Measurements from ENCODE around the gene TUB.

Gene TUB

GRCh38 chr11:8093931-8094575, 13.0 kb downstream of the TUB start:
- DNase-seq: no peak

DNA sequence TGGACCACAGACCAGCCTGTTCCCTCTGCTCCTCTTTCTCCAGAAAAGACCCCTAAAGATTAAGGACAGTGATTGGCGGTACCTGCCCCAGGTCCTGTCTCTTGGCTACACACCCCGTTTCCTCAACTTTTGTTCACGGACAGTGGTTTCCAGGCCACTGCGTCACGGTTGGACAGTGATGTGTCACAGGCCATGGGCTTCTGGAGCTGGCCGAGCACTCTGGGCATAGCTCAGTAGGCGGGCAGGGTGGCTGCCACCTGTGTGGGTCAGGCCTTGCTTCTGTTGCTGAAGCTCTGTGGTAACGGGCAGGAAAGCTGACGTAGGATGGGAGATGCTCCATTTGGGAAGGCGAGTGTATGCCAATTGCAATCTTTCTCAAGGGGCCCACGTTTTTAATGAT, 13.6 kb downstream of the TUB start:
- DNase-seq: no peak

DNA sequence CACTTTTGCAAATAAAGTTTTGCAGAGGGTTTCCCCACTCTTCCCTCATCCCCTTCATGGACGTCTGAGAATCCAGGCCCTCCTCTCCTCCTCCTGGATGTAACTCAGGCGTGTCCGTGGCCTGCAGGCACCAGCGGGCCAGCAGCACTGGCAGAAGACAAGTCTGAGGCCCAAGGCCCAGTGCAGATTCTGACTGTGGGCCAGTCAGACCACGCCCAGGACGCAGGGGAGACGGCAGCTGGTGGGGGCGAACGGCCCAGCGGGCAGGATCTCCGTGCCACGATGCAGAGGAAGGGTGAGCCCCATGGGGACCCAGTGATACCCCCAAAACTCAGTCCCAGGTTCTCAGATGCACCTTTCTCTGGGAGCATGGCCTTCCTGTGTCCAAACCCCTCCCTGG, 14.4 kb downstream of the TUB start:
- no peak for DNase-seq

GRCh38 chr11:8095806-8096522, 15.0 kb downstream of the TUB start:
- no peak for DNase-seq

DNA sequence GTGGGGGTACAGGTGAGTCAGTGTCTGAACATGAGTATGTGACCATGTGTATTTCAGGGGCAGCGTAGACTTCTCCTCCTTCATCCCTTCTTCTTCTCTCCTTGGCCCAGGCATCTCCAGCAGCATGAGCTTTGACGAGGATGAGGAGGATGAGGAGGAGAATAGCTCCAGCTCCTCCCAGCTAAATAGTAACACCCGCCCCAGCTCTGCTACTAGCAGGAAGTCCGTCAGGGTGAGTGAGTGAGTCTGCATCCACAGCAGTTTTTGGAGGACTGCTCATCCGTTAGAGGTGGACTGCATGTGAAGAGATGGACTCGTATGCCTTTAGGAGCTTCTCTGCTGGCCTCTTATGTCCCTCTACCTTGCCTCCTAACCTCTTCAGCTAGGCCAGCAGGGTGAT, 15.6 kb downstream of the TUB start:
- DNase-seq: no peak

DNA sequence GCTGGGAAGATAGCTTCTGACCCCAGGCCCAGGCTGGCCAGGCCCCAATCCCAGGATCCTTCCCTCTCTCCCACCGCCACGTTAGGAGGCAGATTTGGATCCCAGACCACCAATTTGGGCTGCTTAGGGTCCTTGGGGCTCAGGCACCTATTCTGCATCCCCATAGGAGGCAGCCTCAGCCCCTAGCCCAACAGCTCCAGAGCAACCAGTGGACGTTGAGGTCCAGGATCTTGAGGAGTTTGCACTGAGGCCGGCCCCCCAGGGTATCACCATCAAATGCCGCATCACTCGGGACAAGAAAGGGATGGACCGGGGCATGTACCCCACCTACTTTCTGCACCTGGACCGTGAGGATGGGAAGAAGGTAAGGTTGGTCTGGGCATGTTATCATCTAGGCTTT, 16.1 kb downstream of the TUB start:
- no peak for DNase-seq

DNA sequence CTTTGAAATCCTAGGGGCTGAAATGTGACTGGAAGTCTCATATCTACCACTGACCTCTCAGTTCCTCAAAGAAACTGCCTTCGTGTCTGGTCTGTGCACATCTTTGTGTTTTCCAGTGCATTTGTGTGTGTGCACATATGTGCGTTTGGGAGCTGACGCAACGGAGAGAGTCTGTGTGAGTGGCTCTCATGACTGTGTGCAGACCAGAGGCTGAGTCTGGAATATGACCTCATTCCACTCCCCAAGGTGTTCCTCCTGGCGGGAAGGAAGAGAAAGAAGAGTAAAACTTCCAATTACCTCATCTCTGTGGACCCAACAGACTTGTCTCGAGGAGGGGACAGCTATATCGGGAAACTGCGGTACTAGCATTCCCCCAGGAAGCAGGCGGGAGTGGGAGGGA, 16.5 kb downstream of the TUB start:
- DNase-seq: no peak

GRCh38 chr11:8097926-8098325, 16.9 kb downstream of the TUB start:
- no peak for DNase-seq

- DNase-seq: no peak
Measured at GRCh38 chr11:8098361-8098760, 17.4 kb downstream of the TUB start.

DNA sequence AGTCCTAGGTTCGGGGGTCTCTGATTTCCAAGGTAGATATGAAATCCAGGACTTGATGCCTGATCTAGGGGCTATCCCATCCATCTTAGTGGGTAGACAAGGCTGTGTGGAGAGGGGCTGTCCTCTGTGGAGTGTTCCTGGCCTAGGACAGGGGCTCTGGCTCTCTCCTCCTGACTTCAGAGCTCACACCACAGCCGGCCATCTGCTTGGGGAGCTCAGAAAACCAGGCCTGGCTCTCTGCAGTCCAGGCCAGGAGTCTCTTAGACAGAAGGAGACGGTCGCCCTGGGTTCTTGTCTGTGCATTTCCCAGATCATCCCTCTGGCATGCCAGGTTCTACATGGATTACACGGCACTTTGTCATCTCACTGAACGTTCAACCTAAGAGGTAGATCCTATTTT, 17.9 kb downstream of the TUB start:
- no peak for DNase-seq

GRCh38 chr11:8099291-8099899, 18.4 kb downstream of the TUB start:
- DNase-seq: peak; percentile 22

GRCh38 chr11:8100158-8100557, 19.1 kb downstream of the TUB start:
- no peak for DNase-seq

DNA sequence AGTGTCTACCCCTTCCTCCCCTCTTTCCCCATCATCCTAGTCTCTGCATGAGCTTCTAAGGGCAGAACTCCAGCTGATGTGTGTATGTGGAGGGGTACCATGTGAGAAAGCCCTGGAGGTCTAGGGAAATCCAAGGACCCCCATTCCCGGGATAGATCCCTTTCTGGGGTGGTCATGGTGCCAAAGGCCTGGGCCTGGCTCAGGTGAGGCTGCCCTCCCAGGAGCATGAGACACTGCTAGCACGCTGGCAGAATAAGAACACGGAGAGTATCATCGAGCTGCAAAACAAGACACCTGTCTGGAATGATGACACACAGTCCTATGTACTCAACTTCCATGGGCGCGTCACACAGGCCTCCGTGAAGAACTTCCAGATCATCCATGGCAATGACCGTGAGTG, 19.6 kb downstream of the TUB start:
- DNase-seq: no peak

DNA sequence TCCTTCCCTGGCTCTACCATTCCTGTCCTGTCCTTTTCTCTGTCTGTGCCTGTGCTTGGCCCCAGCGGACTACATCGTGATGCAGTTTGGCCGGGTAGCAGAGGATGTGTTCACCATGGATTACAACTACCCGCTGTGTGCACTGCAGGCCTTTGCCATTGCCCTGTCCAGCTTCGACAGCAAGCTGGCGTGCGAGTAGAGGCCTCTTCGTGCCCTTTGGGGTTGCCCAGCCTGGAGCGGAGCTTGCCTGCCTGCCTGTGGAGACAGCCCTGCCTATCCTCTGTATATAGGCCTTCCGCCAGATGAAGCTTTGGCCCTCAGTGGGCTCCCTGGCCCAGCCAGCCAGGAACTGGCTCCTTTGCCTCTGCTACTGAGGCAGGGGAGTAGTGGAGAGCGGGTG, 20.4 kb downstream of the TUB start:
- no peak for DNase-seq

GRCh38 chr11:8102296-8102915, 21.4 kb downstream of the TUB start:
- no peak for DNase-seq

DNA sequence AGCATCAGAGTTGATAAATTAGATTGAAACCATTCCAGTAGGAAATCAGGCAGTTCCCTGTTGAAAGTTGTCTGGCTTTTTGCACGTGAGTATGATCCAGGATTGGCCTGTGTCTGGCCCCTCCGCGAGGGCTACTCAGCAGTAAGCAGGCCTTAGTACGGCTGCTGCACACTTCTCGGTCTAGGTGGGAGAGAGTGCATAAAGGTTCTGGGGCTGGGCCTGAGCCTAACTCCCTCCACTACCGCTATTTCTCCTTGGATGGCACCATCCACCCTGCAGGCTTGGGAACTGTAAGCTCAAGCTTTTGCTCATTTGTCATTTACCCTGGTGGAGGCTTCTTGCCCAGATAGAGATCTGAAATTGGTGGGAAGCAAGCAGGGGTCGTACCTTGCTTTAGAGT, 22.0 kb downstream of the TUB start:
- DNase-seq: no peak

DNA sequence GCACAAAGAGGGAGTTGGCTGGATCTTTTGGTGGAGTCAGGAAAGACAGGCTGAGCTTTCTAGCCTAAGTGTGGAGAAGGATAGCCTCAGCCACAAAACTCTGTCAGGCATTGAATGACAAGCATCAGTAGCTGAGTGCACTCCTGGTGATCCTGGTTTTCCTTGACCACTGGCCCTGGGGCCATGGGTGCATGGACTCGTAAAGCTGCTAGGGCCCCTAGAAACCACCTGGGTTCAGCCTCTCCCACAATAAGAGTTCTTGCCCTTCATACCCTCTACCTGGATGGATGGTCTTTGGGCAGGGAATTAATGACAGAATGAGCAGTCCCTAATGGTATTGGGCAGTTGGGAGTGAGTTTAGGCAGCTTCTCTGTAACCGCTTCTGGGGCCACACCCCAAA, 22.9 kb downstream of the TUB start:
- no peak for DNase-seq

DNA sequence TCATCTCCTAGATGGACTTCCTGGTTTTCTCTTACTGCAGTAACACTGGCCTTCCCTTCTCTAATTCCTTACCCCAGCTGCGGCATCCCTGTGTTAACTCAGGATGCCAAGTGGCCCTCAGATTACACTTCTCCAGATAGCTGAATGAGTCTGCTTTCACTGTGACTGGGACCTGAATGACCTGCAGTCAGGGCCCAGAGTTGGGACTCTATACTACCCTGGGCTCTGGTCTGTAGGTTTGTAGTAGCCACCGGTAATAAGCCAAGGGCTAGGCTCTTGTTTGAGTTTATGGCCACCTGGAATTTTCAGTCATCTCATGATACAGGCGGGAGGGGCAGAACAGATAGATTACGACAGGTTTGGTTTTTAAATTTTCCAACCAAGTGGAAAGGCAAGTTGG, 24.1 kb downstream of the TUB start:
- no peak for DNase-seq

- no peak for DNase-seq
Measured at GRCh38 chr11:8105666-8106065, 24.7 kb downstream of the TUB start.

DNA sequence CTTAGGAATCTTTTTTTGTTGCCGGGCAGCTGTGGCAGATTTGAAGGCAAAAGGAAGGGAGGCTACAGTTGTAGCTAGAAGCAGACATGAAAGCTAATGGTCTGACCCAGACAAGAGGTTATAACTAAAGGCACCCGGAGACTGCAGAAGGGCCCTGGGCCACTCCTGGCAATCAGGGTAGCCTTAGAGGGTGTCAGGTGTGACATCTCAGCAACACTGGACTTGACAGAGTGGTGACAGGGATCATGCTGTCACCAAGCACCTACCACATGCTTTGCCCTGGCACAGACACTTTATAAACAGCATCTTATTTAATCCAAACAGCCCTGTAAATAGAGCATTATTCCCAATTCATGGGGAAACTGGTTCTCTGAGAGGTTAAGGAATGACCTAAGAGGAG, 25.7 kb downstream of the TUB start:
- no peak for DNase-seq

DNA sequence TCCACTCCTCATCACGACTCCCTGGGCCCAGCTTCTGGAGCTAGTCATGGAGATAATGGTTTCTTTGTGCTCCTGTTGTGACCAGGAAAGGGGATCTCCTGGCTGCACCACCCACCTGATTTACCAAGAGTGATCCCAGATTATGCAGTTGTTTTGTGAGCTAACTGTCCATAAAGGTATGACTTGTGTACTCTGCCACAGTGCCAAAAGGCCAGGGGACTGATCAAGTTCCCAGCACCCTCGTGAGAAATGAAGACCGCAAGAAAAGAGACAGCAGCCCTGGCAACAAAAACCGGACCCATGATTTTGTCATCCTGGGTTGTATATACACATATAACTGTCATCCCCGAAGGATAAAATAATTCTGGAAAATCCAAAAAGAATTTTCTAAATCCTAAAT, 26.6 kb downstream of the TUB start:
- no peak for DNase-seq

DNA sequence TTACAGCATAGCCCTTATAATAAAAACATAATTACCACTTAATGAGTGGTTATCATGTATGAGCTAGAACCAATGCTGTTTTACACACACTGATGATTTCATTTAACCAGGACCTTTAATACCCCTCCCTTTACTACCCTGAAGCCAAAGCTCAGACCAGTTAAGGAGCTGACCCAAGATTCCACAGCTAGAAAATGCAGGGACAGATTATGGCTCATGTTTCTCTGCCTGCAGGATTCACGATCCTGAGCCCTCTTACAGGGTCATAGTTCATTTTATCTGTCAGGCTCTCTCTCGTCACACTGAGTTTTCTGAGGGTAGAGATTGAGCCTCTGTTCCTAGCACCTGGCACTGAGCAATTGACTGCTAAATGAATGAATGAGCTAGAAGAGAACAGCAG, 27.4 kb downstream of the TUB start:
- DNase-seq: no peak

DNA sequence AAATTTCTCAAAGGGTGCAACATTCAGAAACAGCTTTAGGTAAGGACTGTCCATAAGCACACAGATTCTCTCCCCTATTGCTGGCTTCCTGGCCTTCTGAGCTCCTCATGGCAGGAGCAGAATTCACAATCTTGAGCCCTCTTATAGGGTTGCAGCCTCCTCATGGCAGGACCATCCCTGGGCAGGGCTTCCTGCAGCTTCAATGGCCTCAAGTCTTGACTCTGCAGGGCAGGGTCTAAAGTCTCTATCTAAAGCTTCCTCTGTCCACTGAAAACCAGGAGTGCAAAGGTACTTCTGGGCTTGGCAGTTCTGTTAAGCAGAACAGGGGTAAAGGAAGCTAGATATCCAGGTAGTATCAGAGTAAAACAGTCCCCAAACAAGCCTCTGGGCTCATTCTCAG, 28.7 kb downstream of the TUB start:
- no peak for DNase-seq

DNA sequence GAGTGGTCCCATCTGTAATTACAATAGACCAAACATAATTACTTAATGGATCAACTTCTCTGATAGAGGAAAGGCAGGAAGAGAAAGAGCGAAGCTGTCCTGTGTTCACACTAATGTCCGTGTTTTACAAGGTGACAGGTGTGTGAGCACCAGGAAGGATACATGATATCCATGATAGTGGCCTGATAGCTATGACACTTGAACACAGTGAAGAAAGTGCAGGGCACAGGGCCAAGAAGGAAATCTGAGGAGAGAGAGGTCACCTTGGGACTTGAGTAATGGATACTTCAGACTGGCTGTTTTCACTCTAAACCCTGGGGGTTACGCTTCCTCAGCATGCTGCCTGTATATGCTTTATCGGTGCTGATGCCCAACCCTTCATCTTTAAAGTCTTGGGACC, 29.4 kb downstream of the TUB start:
- DNase-seq: peak; percentile 58
